H9 (cell line): ENCODE results near the gene WDR5B. TPM values are rescaled to one million over a fixed set of nuclear protein-coding genes. Genes with fewer than 3 reads are reported as not detected.

ENCODE experiments used
- DNase-seq: peaks from one replicate; pipeline ENCODE4 v3.0.0-alpha.2; 2017
- H2AFZ ChIP-seq: one replicate; pipeline ENCODE4 v1.6.1; 2013; ENCODE audit warnings: mild to moderate bottlenecking, low read length, control low read depth, moderate library complexity
- H2AK5ac ChIP-seq: 2 replicates; pipeline ENCODE4 v1.6.1; 2013; ENCODE audit warnings: low read length, control low read depth, mixed read lengths; ENCODE audit not compliant: insufficient read length
- H2BK120ac ChIP-seq: one replicate; pipeline ENCODE4 v1.6.1; 2013; ENCODE audit warnings: low read depth, mild to moderate bottlenecking, low read length, control low read depth, inconsistent platforms; ENCODE audit not compliant: poor library complexity, severe bottlenecking
- H2BK12ac ChIP-seq: 2 replicates; pipeline ENCODE4 v1.6.1; 2013; ENCODE audit warnings: low read length, control low read depth, mixed read lengths, low read depth; ENCODE audit not compliant: insufficient read length
- H2BK15ac ChIP-seq: 2 replicates; pipeline ENCODE4 v1.6.1; 2013; ENCODE audit warnings: low read depth, low read length, control low read depth
- H2BK20ac ChIP-seq: one replicate; pipeline ENCODE4 v1.6.1; 2013; ENCODE audit warnings: low read depth, mild to moderate bottlenecking, low read length, control low read depth, inconsistent platforms; ENCODE audit not compliant: poor library complexity, severe bottlenecking
- H2BK5ac ChIP-seq: 2 replicates; pipeline ENCODE4 v1.6.1; 2013; ENCODE audit warnings: low read length, control low read depth, mixed read lengths; ENCODE audit not compliant: insufficient read length
- H3K14ac ChIP-seq: 2 replicates; pipeline ENCODE4 v1.6.1; 2013; ENCODE audit warnings: low read length, control low read depth; ENCODE audit not compliant: insufficient read depth
- H3K18ac ChIP-seq: 2 replicates; pipeline ENCODE4 v1.6.1; 2013; ENCODE audit warnings: low read depth, mild to moderate bottlenecking, mixed read lengths, low read length, control low read depth; ENCODE audit not compliant: insufficient read length
- H3K23ac ChIP-seq: 2 replicates; pipeline ENCODE4 v1.6.1; 2013; ENCODE audit warnings: low read length, control low read depth, mixed read lengths, low read depth; ENCODE audit not compliant: insufficient read length
- H3K23me2 ChIP-seq: 2 replicates; pipeline ENCODE4 v1.6.1; 2013; ENCODE audit warnings: low read depth, mild to moderate bottlenecking, mixed read lengths, low read length, control low read depth; ENCODE audit not compliant: insufficient read length, poor library complexity, severe bottlenecking
- H3K27ac ChIP-seq: 2 replicates; pipeline ENCODE4 v1.5.1; 2013; ENCODE audit warnings: low read length, control low read depth, mixed read lengths, low read depth; ENCODE audit not compliant: insufficient read length
- H3K27me3 ChIP-seq: 2 replicates; pipeline ENCODE4 v1.6.1; 2013; ENCODE audit warnings: low read length, control low read depth, inconsistent platforms; ENCODE audit not compliant: insufficient read depth
- H3K4ac ChIP-seq: 2 replicates; pipeline ENCODE4 v1.6.1; 2013; ENCODE audit warnings: low read depth, mild to moderate bottlenecking, control low read depth, inconsistent platforms, low read length, moderate library complexity
- H3K4me1 ChIP-seq: 2 replicates; pipeline ENCODE4 v1.6.1; 2013; ENCODE audit warnings: low read length, control low read depth, inconsistent platforms; ENCODE audit not compliant: insufficient read depth
- H3K4me2 ChIP-seq: 2 replicates; pipeline ENCODE4 v1.6.1; 2013; ENCODE audit warnings: low read length, control low read depth, mixed read lengths; ENCODE audit not compliant: insufficient read length, insufficient read depth
- H3K56ac ChIP-seq: 2 replicates; pipeline ENCODE4 v1.6.1; 2013; ENCODE audit warnings: low read depth, mild to moderate bottlenecking, mixed read lengths, low read length, control low read depth; ENCODE audit not compliant: insufficient read length
- H3K79me1 ChIP-seq: 2 replicates; pipeline ENCODE4 v1.6.1; 2013; ENCODE audit warnings: low read depth, mild to moderate bottlenecking, moderate library complexity, low read length, control low read depth, inconsistent platforms; ENCODE audit not compliant: insufficient read depth, poor library complexity, severe bottlenecking
- H3K79me2 ChIP-seq: 2 replicates; pipeline ENCODE4 v1.6.1; 2013; ENCODE audit warnings: low read length, control low read depth, inconsistent platforms; ENCODE audit not compliant: insufficient read depth
- H3K9ac ChIP-seq: 2 replicates; pipeline ENCODE4 v1.6.1; 2013; ENCODE audit warnings: low read length, control low read depth, mixed read lengths; ENCODE audit not compliant: insufficient read length; ENCODE audit errors: extremely low read depth
- H3K9me3 ChIP-seq: one replicate; pipeline ENCODE4 v1.6.1; 2013; ENCODE audit warnings: low read depth, low read length, inconsistent platforms; ENCODE audit not compliant: control insufficient read depth
- H3T11ph ChIP-seq: one replicate; pipeline ENCODE4 v1.6.1; 2013; ENCODE audit warnings: mild to moderate bottlenecking, low read length, control low read depth, inconsistent platforms
- H4K20me1 ChIP-seq: one replicate; pipeline ENCODE4 v1.6.1; 2013; ENCODE audit not compliant: control insufficient read depth, insufficient read length, insufficient read depth
- H4K5ac ChIP-seq: 2 replicates; pipeline ENCODE4 v1.6.1; 2013; ENCODE audit warnings: low read depth, mild to moderate bottlenecking, mixed read lengths, low read length, control low read depth; ENCODE audit not compliant: insufficient read length
- H4K8ac ChIP-seq: replicated peaks from 2 replicates; pipeline ENCODE4 v1.6.1; 2013; ENCODE audit warnings: low read length, control low read depth, mixed read lengths, low read depth; ENCODE audit not compliant: insufficient read length
- H4K91ac ChIP-seq: 2 replicates; pipeline ENCODE4 v1.6.1; 2013; ENCODE audit warnings: low read depth, mild to moderate bottlenecking, moderate library complexity, mixed read lengths, low read length, control low read depth; ENCODE audit not compliant: insufficient read length
- H3K27ac Mint-ChIP-seq, 3 experiments: 2 replicates in 2 of 3; 3 replicates in 1 of 3; pipeline ENCODE4 v1.8.0; 2020 to 2021; ENCODE audit warnings: mixed read lengths in 3 of 3, mild to moderate bottlenecking in 1 of 3, moderate library complexity in 1 of 3
- H3K27me3 Mint-ChIP-seq: 2 replicates; pipeline ENCODE4 v1.8.0; 2021; ENCODE audit warnings: low read depth, mild to moderate bottlenecking, moderate library complexity, mixed read lengths
- H3K36me3 Mint-ChIP-seq, 3 experiments: 2 replicates in 2 of 3; 3 replicates in 1 of 3; pipeline ENCODE4 v1.8.0; 2020 to 2021; ENCODE audit warnings: low read depth in 3 of 3, mixed read lengths in 3 of 3; ENCODE audit not compliant: insufficient read depth in 1 of 3
- H3K4me1 Mint-ChIP-seq, 2 experiments: 2 replicates each; pipeline ENCODE4 v1.8.0; 2020; ENCODE audit warnings: mixed read lengths in 2 of 2
- H3K4me3 Mint-ChIP-seq, 2 experiments: 2 replicates in 1 of 2; 3 replicates in 1 of 2; pipeline ENCODE4 v1.8.0; 2020 to 2021; ENCODE audit warnings: mild to moderate bottlenecking in 2 of 2, mixed read lengths in 2 of 2, moderate library complexity in 1 of 2
- H3K9me3 Mint-ChIP-seq, 2 experiments: 2 replicates in 1 of 2; 3 replicates in 1 of 2; pipeline ENCODE4 v1.8.0; 2020; ENCODE audit warnings: mild to moderate bottlenecking in 2 of 2, mixed read lengths in 2 of 2, moderate library complexity in 1 of 2
- WGBS: extraction: QIAGEN DNeasy Blood & Tissue Kit; methylation state at CpG from one replicate; pipeline ENCODE4 v1.1.7; 2013; ENCODE audit warnings: missing lambda C conversion rate, low lambda C conversion rate, mixed read lengths; ENCODE audit not compliant: insufficient read length; ENCODE audit errors: extremely low coverage; 5-methylcytosine and 5-hydroxymethylcytosine counted together
- total RNA-seq: library from RNA; stranded (reverse); gene quantifications from 2 replicates; pipeline ENCODE4 v1.2.1, GENCODE V29; 2021
- TF ChIP-seq, protein P1 (sequence below): fragments of 200-600 bp; sonication (generic); conservative IDR thresholded peaks from 3 replicates; pipeline ENCODE4 v1.8.0; 2021; ENCODE audit warnings: antibody characterized with exemption, mild to moderate bottlenecking

The WDR5B gene
- total RNA-seq, 1 experiment from 2014 or later: 3.7 TPM

DNA sequence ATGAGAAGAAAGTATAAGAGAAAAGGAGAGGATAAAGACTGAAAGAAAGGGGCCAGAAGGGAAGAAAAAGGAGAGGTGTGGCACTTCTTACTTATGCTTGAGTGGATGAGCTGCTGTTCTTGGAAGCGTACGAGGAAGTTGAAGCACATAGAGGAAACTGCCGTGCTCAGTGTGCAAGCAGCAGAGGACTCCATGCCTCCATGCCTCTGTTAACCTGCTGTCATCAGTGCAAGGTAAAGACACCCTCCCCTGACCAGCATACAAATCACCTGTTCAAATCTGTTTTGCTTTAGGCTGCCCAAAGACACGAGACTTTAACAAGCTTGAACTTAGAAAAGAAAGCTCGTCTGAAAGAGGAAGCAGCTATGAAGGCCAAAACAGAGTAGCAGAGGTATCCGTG, 6.4 kb downstream of the WDR5B start:
- peaks cover under 1 to 3% of the 10 kb centered on the region in 2 experiments for H3K4me1 Mint-ChIP-seq
- no peak overlapping the region for H3K27ac Mint-ChIP-seq
- peaks cover 8 to 50% (median 39%) of the 10 kb centered on the region in 3 experiments; a peak in 6 of 7 replicates for H3K36me3 Mint-ChIP-seq
- H2AK5ac ChIP-seq: no peak overlapping the region
- H4K91ac ChIP-seq: no peak overlapping the region
- no peak overlapping the region for H4K8ac ChIP-seq
- H3T11ph ChIP-seq: no peak overlapping the region
- no peak for DNase-seq
- no peaks in the 10 kb centered on the region for H4K20me1 ChIP-seq
- H3K23me2 ChIP-seq: no peaks in the 10 kb centered on the region
- no peaks in the 10 kb centered on the region for H3K27me3 ChIP-seq
- no CpG with 5 or more reads among the region's 6 CpGs for WGBS
- H3K9ac ChIP-seq: no peak overlapping the region
- no peak overlapping the region for H4K5ac ChIP-seq
- no peak overlapping the region for H2BK5ac ChIP-seq
- no peaks in the 10 kb centered on the region for H3K9me3 ChIP-seq
- no peak overlapping the region for H3K4ac ChIP-seq
- no peaks in the 10 kb centered on the region for H3K79me1 ChIP-seq
- no peak overlapping the region for H2BK15ac ChIP-seq
- H2BK20ac ChIP-seq: no peak overlapping the region
- no peak overlapping the region for H2BK12ac ChIP-seq
- no peaks in the 10 kb centered on the region for H3K9me3 Mint-ChIP-seq
- no peaks in the 10 kb centered on the region for H3K79me2 ChIP-seq
- TF ChIP-seq, protein P1, sequence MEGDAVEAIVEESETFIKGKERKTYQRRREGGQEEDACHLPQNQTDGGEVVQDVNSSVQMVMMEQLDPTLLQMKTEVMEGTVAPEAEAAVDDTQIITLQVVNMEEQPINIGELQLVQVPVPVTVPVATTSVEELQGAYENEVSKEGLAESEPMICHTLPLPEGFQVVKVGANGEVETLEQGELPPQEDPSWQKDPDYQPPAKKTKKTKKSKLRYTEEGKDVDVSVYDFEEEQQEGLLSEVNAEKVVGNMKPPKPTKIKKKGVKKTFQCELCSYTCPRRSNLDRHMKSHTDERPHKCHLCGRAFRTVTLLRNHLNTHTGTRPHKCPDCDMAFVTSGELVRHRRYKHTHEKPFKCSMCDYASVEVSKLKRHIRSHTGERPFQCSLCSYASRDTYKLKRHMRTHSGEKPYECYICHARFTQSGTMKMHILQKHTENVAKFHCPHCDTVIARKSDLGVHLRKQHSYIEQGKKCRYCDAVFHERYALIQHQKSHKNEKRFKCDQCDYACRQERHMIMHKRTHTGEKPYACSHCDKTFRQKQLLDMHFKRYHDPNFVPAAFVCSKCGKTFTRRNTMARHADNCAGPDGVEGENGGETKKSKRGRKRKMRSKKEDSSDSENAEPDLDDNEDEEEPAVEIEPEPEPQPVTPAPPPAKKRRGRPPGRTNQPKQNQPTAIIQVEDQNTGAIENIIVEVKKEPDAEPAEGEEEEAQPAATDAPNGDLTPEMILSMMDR: no peak
- no peak overlapping the region for H3K4me2 ChIP-seq
- H3K23ac ChIP-seq: no peak overlapping the region
- H2BK120ac ChIP-seq: no peak overlapping the region
- H3K27me3 Mint-ChIP-seq: no peaks in the 10 kb centered on the region
- H3K14ac ChIP-seq: no peak overlapping the region
- no peak overlapping the region for H3K56ac ChIP-seq
- H2AFZ ChIP-seq: no peak overlapping the region
- H3K4me3 Mint-ChIP-seq: no peak overlapping the region
- no peak overlapping the region for H3K18ac ChIP-seq
- H3K27ac ChIP-seq: no peak overlapping the region
- H3K4me1 ChIP-seq: no peaks in the 10 kb centered on the region
